K562 (cell line): ENCODE measurements around the gene MCCC1. TPM values are rescaled to one million over a fixed set of nuclear protein-coding genes. Genes with fewer than 3 reads are reported as not detected.

Source experiments
- ATAC-seq: fragments of 200-7000 bp; cut with Tn5 transposase; 3 replicates; pipeline ENCODE4 v1.9.1; 2020; ENCODE audit warnings: moderate library complexity
- BruUV-seq: library from RNA; stranded (reverse); fragments of 400-500 nt; replicated peaks from 2 replicates; lab custom pipeline; 2021; lab: Mats Ljungman, UMichigan
- CTCF ChIA-PET: fragments of 300-600 bp; formaldehyde crosslinking; extraction: SDS; loops from one replicate; lab custom pipeline; 2021; ENCODE audit warnings: low intra/inter-chr PET ratio; lab: Yijun Ruan, JAX
- POLR2A ChIA-PET: fragments of 300-600, 350-650 bp; sonication (Branson Sonifier 250); formaldehyde crosslinking; extraction: SDS; loops from one replicate; lab custom pipeline; 2021; ENCODE audit warnings: antibody characterized with exemption, inconsistent platforms; lab: Yijun Ruan, JAX
- DNase-seq, 4 experiments: peaks; one replicate each; pipeline versions ENCODE4 v3.0.0 to v3.0.0-alpha.2; 2011 to 2018; ENCODE audit warnings: low spot score in 3 of 4, mixed read lengths in 3 of 4; ENCODE audit errors: extremely low read depth in 1 of 4
- FAIRE-seq: peaks from 2 replicates; lab custom pipeline; 2011; peaks lifted over from hg19 to GRCh38; lab: Jason Lieb, UNC
- H2AFZ ChIP-seq: 2 replicates; pipeline ENCODE4 v1.6.0; 2011; ENCODE audit warnings: low read depth, low read length, control low read depth, inconsistent platforms
- H3K27ac ChIP-seq: fragments of 200-600 bp; 3 replicates; pipeline ENCODE4 v1.8.0; 2011; ENCODE audit warnings: low read depth, mild to moderate bottlenecking, control low read depth, inconsistent platforms, low read length, moderate library complexity, mixed read lengths; ENCODE audit errors: extremely low read depth
- H3K27me3 ChIP-seq, 2 experiments: fragments of 300-600 bp in 1 of 2; 2 replicates in 1 of 2; 3 replicates in 1 of 2; pipeline versions ENCODE4 v1.6.0 to v1.8.0; 2011; ENCODE audit warnings: inconsistent platforms in 2 of 2, low read length in 2 of 2, mild to moderate bottlenecking in 1 of 2, mixed read lengths in 1 of 2, moderate library complexity in 1 of 2; ENCODE audit not compliant: control insufficient read depth in 2 of 2, insufficient read depth in 2 of 2
- H3K36me3 ChIP-seq: fragments of 300-600 bp; 3 replicates; pipeline ENCODE4 v1.8.0; 2011; ENCODE audit warnings: mild to moderate bottlenecking, low read length, inconsistent platforms; ENCODE audit not compliant: control insufficient read depth, insufficient read depth
- H3K4me1 ChIP-seq, 2 experiments: fragments of 200-600 bp in 1 of 2; replicated peaks in 1 of 2; 2 replicates in 1 of 2; 3 replicates in 1 of 2; pipeline versions ENCODE4 v1.5.1 to v1.8.0; 2011; ENCODE audit warnings: inconsistent platforms in 2 of 2, low read length in 2 of 2, mild to moderate bottlenecking in 1 of 2, mixed read lengths in 1 of 2, moderate library complexity in 1 of 2; ENCODE audit not compliant: control insufficient read depth in 2 of 2, insufficient read depth in 2 of 2
- H3K4me2 ChIP-seq: 2 replicates; pipeline ENCODE4 v1.6.1; 2011; ENCODE audit warnings: low read length, control low read depth, inconsistent platforms, mixed read lengths; ENCODE audit not compliant: insufficient read depth
- H3K4me3 ChIP-seq: fragments of 200-600 bp; sonication (generic), shearing (Covaris generic); 2 replicates; pipeline ENCODE4 v1.5.1; 2016; ENCODE audit warnings: control low read depth, inconsistent platforms
- H3K79me2 ChIP-seq: fragments of 200-600 bp; 3 replicates; pipeline ENCODE4 v1.8.0; 2011; ENCODE audit warnings: low read length, inconsistent platforms; ENCODE audit not compliant: control insufficient read depth, insufficient read depth
- H3K9ac ChIP-seq, 2 experiments: 2 replicates each; pipeline versions ENCODE4 v1.6.0 to v1.6.1; 2011; ENCODE audit warnings: low read depth in 2 of 2, low read length in 2 of 2, control low read depth in 1 of 2, inconsistent platforms in 1 of 2, mild to moderate bottlenecking in 1 of 2, mixed read lengths in 1 of 2; ENCODE audit not compliant: insufficient read depth in 1 of 2
- H3K9me1 ChIP-seq: one replicate; pipeline ENCODE4 v1.6.0; 2011; ENCODE audit warnings: inconsistent platforms, mild to moderate bottlenecking, low read length, moderate library complexity; ENCODE audit not compliant: control insufficient read depth, insufficient read depth
- H3K9me3 ChIP-seq: replicated peaks from 2 replicates; pipeline ENCODE4 v1.5.1; 2011; ENCODE audit warnings: low read depth, low read length, inconsistent platforms; ENCODE audit not compliant: control insufficient read depth, insufficient read depth
- H4K20me1 ChIP-seq: replicated peaks from 2 replicates; pipeline ENCODE4 v1.6.1; 2011; ENCODE audit warnings: low read length, inconsistent platforms, mixed read lengths; ENCODE audit not compliant: control insufficient read depth, insufficient read depth
- ATF6 ChIP-seq: sonication (generic); formaldehyde crosslinking; IDR thresholded peaks from 2 replicates; pipeline ENCODE4 v1.4.0; 2020; ENCODE audit warnings: mild to moderate bottlenecking, missing genetic modification reagents
- CBX3 ChIP-seq, 2 experiments: IDR thresholded peaks; 1 replicate in 1 of 2; 2 replicates in 1 of 2; pipeline ENCODE4 v1.6.1; 2012; ENCODE audit warnings: inconsistent platforms in 2 of 2, low read length in 2 of 2, borderline replicate concordance in 1 of 2, control low read depth in 1 of 2
- HDAC1 ChIP-seq, 2 experiments: fragments of 450-650 bp; IDR thresholded peaks; 2 replicates each; pipeline ENCODE4 v1.6.1; 2016 to 2017; ENCODE audit warnings: inconsistent platforms in 1 of 2, mild to moderate bottlenecking in 1 of 2, moderate library complexity in 1 of 2
- HDAC8 ChIP-seq: fragments of 450-650 bp; IDR thresholded peaks from 2 replicates; pipeline ENCODE4 v1.6.1; 2016; ENCODE audit warnings: mild to moderate bottlenecking, missing genetic modification characterization, moderate library complexity, missing compliant biosample characterization
- MAFK ChIP-seq: IDR thresholded peaks from 2 replicates; pipeline ENCODE4 v1.6.1; 2011; ENCODE audit warnings: low read length, improper control_type of control experiment
- MAX ChIP-seq: sonication (generic); formaldehyde crosslinking; IDR thresholded peaks from 2 replicates; pipeline ENCODE4 v1.9.0; 2022; ENCODE audit warnings: mild to moderate bottlenecking, missing genetic modification reagents
- NFATC3 ChIP-seq: fragments of 450-650 bp; IDR thresholded peaks from 2 replicates; pipeline ENCODE4 v1.6.1; 2017; ENCODE audit warnings: mild to moderate bottlenecking
- NR4A1 ChIP-seq, 2 experiments: fragments of 250-450 bp in 1 of 2; fragments of 450-650 bp in 1 of 2; sonication (Bioruptor Pico) in 1 of 2; IDR thresholded peaks; 2 replicates each; pipeline versions ENCODE4 v1.4.0 to v1.6.1; 2016 to 2020; ENCODE audit warnings: mild to moderate bottlenecking in 2 of 2, missing compliant biosample characterization in 1 of 2, missing genetic modification characterization in 1 of 2, moderate library complexity in 1 of 2
- PATZ1 ChIP-seq: fragments of 250-450 bp; sonication (Bioruptor Pico); IDR thresholded peaks from 2 replicates; pipeline ENCODE4 v1.5.0; 2020; ENCODE audit warnings: mild to moderate bottlenecking, borderline replicate concordance
- RNF219 ChIP-seq: fragments of 250-450 bp; sonication (Bioruptor Pico); IDR thresholded peaks from 2 replicates; pipeline ENCODE4 v1.5.0; 2022; ENCODE audit warnings: mild to moderate bottlenecking
- SMARCA5 ChIP-seq: fragments of 450-650 bp; IDR thresholded peaks from 2 replicates; pipeline ENCODE4 v1.6.1; 2016
- SRF ChIP-seq, 2 experiments: fragments of 250-450, 450-650 bp in 1 of 2; sonication (Bioruptor Pico) in 1 of 2; sonication (generic) in 1 of 2; formaldehyde crosslinking; IDR thresholded peaks; 2 replicates each; pipeline versions ENCODE4 v1.5.0 to v1.5.1; 2020 to 2022; ENCODE audit warnings: mild to moderate bottlenecking in 1 of 2, missing genetic modification reagents in 1 of 2
- SRSF1 ChIP-seq: fragments of 200-400 bp; formaldehyde crosslinking; IDR thresholded peaks from 2 replicates; pipeline ENCODE4 v1.6.1; 2017; ENCODE audit warnings: mild to moderate bottlenecking, low read depth, low read length, moderate library complexity
- ZNF197 ChIP-seq: fragments of 200-800 bp; sonication (Bioruptor generic); IDR thresholded peaks from 2 replicates; pipeline ENCODE4 v1.6.1; 2016; ENCODE audit warnings: low read depth, missing genetic modification characterization, missing compliant biosample characterization
- ZNF41 ChIP-seq: fragments of 250-450 bp; sonication (Bioruptor Pico); conservative IDR thresholded peaks from 2 replicates; pipeline ENCODE4 v1.4.0; 2020; ENCODE audit warnings: mild to moderate bottlenecking
- ZNF507 ChIP-seq: conservative IDR thresholded peaks from 2 replicates; pipeline ENCODE4 v1.6.1; 2017; ENCODE audit warnings: missing genetic modification characterization, missing compliant biosample characterization
- ZSCAN32 ChIP-seq: fragments of 450-650 bp; formaldehyde crosslinking; IDR thresholded peaks from 2 replicates; pipeline ENCODE4 v1.4.0; 2020; ENCODE audit warnings: mild to moderate bottlenecking, moderate library complexity
- WGBS: fragments of 100-300 bp; shearing (Covaris generic); methylation state at CpG from one replicate; pipeline ENCODE4 v1.1.6; 2016; ENCODE audit warnings: low coverage, mixed read lengths; ENCODE audit not compliant: insufficient coverage; ENCODE audit errors: missing lambda C conversion rate; 5-methylcytosine and 5-hydroxymethylcytosine counted together
- in situ Hi-C: fragments of 300-500 bp; cut with MboI; formaldehyde crosslinking; loops from 4 replicates; pipeline ENCODE4 v1.15.0; 2018; ENCODE audit warnings: inconsistent platforms, mixed read lengths
- intact Hi-C: fragments of 100-400 bp; cut with micrococcal nuclease; formaldehyde crosslinking; loops from 2 replicates; pipeline ENCODE4 v1.14.2; 2022
- polyA plus RNA-seq, 8 experiments: library from polyadenylated mRNA; depleted of rRNA in 4 of 8; stranded (reverse) in 5 of 8; unstranded in 3 of 8; fragments of >200 nt; fragmentation: Nextera tagmentation in 2 of 8; fragmentation: Illumina TruSeq in 1 of 8; extraction: Ambion mirVana in 2 of 8; extraction: Trizol in 1 of 8; gene quantifications; 2 replicates each; pipeline versions ENCODE4 v1.2.1 to v1.2.3, GENCODE V29; 2011 to 2014; ENCODE audit warnings: inconsistent platforms in 1 of 8, missing spikeins in 1 of 8
- total RNA-seq, 7 experiments: library from RNA; depleted of rRNA in 6 of 7; stranded (reverse); fragments of >200 nt in 6 of 7; fragmentation: Illumina TruSeq in 2 of 7; extraction: Trizol in 2 of 7; gene quantifications; 2 replicates each; pipeline versions ENCODE4 v1.2.1 to v1.2.3, GENCODE V29; 2011 to 2021; ENCODE audit warnings: low replicate concordance in 1 of 7

MCCC1 gene
- total and polyA plus RNA-seq, 9 of the 15 experiments (the other 6 are each of a cell fraction or from before 2014, with no cell fraction given) = 13.7 to 26.9 (median 23.0) TPM

GRCh38 chr3:183123891-183124290 is 24.6 kb upstream of the MCCC1 start:
- H3K36me3 ChIP-seq = no peaks in the 10 kb centered on the region

More at GRCh38 chr3:183123891-183124290, 24.6 kb upstream of the MCCC1 start:
- H3K9me1 ChIP-seq = no peaks in the 10 kb centered on the region
- H3K9me3 ChIP-seq = no peaks in the 10 kb centered on the region
- H3K4me1 ChIP-seq = no peaks in the 10 kb centered on the region
- CTCF ChIA-PET = interaction anchor here (4.3 kb wide), 1 partner anchor 260 kb away, joined by 48 read pairs; no protein-coding TSS in a partner anchor
- TF ChIP-seq HDAC8 (tag) = no peak
- TF ChIP-seq ZNF41 (CRISPR knock-in tag) = no peak
- TF ChIP-seq ZSCAN32 (CRISPR knock-in tag) = no peak
- no peak for TF ChIP-seq CBX3 (IDR thresholded peaks at IDR 0.05; ENCODE audit: borderline replicate concordance in 1 of 2, low read length in 2 of 2)
- TF ChIP-seq RNF219 (CRISPR knock-in tag) = no peak
- TF ChIP-seq SRF (CRISPR knock-in tag; IDR thresholded peaks at IDR 0.05) = no peak
- no peak for TF ChIP-seq MAFK
- TF ChIP-seq MAX (CRISPR knock-in tag) = no peak
- no peak for TF ChIP-seq NR4A1 (CRISPR knock-in tag; IDR thresholded peaks at IDR 0.05)
- TF ChIP-seq NR4A1 (tag; IDR thresholded peaks at IDR 0.05) = no peak
- no peak for TF ChIP-seq SMARCA5
- no peak for TF ChIP-seq PATZ1 (CRISPR knock-in tag)
- no peak for TF ChIP-seq NFATC3
- TF ChIP-seq ZNF197 (CRISPR knock-in tag) = no peak
- no peak for TF ChIP-seq HDAC1 (IDR thresholded peaks at IDR 0.05)
- no peak for TF ChIP-seq ATF6
- TF ChIP-seq ZNF507 = no peak
- no peak for TF ChIP-seq SRSF1
- no peaks in the 10 kb centered on the region for H3K79me2 ChIP-seq
- H2AFZ ChIP-seq = no peak overlapping the region
- no TSS peak for BruUV-seq
- no peak overlapping the region for H3K4me2 ChIP-seq
- DNase-seq (no peak), ATAC-seq (no peak), FAIRE-seq (no peak)
- POLR2A ChIA-PET = no interaction called here
- H4K20me1 ChIP-seq = no peaks in the 10 kb centered on the region
- no peak overlapping the region for H3K27ac ChIP-seq
- H3K27me3 ChIP-seq = no peaks in the 10 kb centered on the region
- H3K4me3 ChIP-seq = no peak overlapping the region
- in situ Hi-C loops (loop anchor here (5.0 kb wide), 1 partner anchor 268 kb away; no protein-coding TSS in a partner anchor), intact Hi-C loops (loop anchor here (10.0 kb wide), 1 partner anchor 641 kb away; no protein-coding TSS in a partner anchor)
- no peak overlapping the region for H3K9ac ChIP-seq
- 9% methylated on average over 4 of the region's 4 CpGs for WGBS
